GM19239 (cell line): ENCODE measurements around the gene NUMA1.

Experiments used
- DNase-seq: peaks from one replicate; pipeline ENCODE4 v3.0.0; 2011; ENCODE audit warnings: low spot score; ENCODE audit not compliant: insufficient read length
- FAIRE-seq: peaks from 2 replicates; lab custom pipeline; 2011; peaks lifted over from hg19 to GRCh38; lab: Jason Lieb, UNC

The NUMA1 gene

GRCh38 chr11:72080326-72081183 lies at the start of gene NUMA1, which contains the start of gene LRRC51:
NUMA1 (minus strand) TSS chr11:72080542; CDS start chr11:72035943, 44,599 bp downstream.
LRRC51 (plus strand) TSS chr11:72080850; CDS start chr11:72089084, 8,234 bp downstream.
- FAIRE-seq (peak; percentile 98), DNase-seq (peak; percentile 77)

GRCh38 chr11:72129381-72129780 lies 49.0 kb upstream of the NUMA1 start:
- DNase-seq (no peak), FAIRE-seq (no peak)

GRCh38 chr11:72127923-72128322 lies 47.6 kb upstream of the NUMA1 start:
- FAIRE-seq, result no peak
- DNase-seq, result no peak

- DNase-seq (no peak), FAIRE-seq (no peak)
Observed at GRCh38 chr11:72125956-72126355, 45.6 kb upstream of the NUMA1 start.

GRCh38 chr11:72124046-72124445 lies 43.7 kb upstream of the NUMA1 start:
- DNase-seq (no peak), FAIRE-seq (no peak)

- DNase-seq (no peak), FAIRE-seq (no peak)
Observed at GRCh38 chr11:72123117-72123653, 42.8 kb upstream of the NUMA1 start.

GRCh38 chr11:72122607-72123006 lies 42.3 kb upstream of the NUMA1 start:
- FAIRE-seq (no peak), DNase-seq (no peak)

- DNase-seq (no peak), FAIRE-seq (no peak)
Observed at GRCh38 chr11:72120930-72121329, 40.6 kb upstream of the NUMA1 start.

GRCh38 chr11:72119198-72119597 lies 38.9 kb upstream of the NUMA1 start:
- no peak for FAIRE-seq
- no peak for DNase-seq

- FAIRE-seq, result no peak
- no peak for DNase-seq
Observed at GRCh38 chr11:72116019-72116755, 35.8 kb upstream of the NUMA1 start.

GRCh38 chr11:72114570-72114969 lies 34.2 kb upstream of the NUMA1 start:
- DNase-seq (no peak), FAIRE-seq (no peak)

- DNase-seq (no peak), FAIRE-seq (no peak)
Observed at GRCh38 chr11:72112978-72113808, 32.9 kb upstream of the NUMA1 start.

GRCh38 chr11:72112143-72112977 lies 32.0 kb upstream of the NUMA1 start, which contains the start of gene ANAPC15:
ANAPC15 (minus strand) TSS chr11:72112695; CDS start chr11:72111276, 1,419 bp downstream.
- DNase-seq (peak; percentile 79), FAIRE-seq (peak; percentile 99)

- DNase-seq (no peak), FAIRE-seq (no peak)
Observed at GRCh38 chr11:72111300-72112142, 31.2 kb upstream of the NUMA1 start.

GRCh38 chr11:72105888-72106287 lies 25.5 kb upstream of the NUMA1 start, which contains the start of gene TOMT:
TOMT (plus strand) TSS chr11:72105924; CDS start chr11:72105952, 28 bp downstream.
- no peak for DNase-seq
- no peak for FAIRE-seq

- DNase-seq (no peak), FAIRE-seq (no peak)
Observed at GRCh38 chr11:72103754-72104167, 23.4 kb upstream of the NUMA1 start.

- DNase-seq, result peak; percentile 79
- FAIRE-seq, result peak; percentile 96
Observed at GRCh38 chr11:72102946-72103753, 22.8 kb upstream of the NUMA1 start, which contains the start of gene LAMTOR1. LAMTOR1 (minus strand) TSS chr11:72103297; CDS start chr11:72103224, 73 bp downstream.
